Loucy (cell line): ENCODE results near the gene PDE8A.

Source experiments
- CTCF ChIP-seq: fragments of 200-600 bp; sonication (generic); conservative IDR thresholded peaks from 2 replicates; pipeline ENCODE4 v1.5.1; 2014; ENCODE audit warnings: mild to moderate bottlenecking, antibody characterized with exemption, low read length
- EZH2phosphoT487 ChIP-seq: fragments of 200-600 bp; IDR thresholded peaks from 2 replicates; pipeline ENCODE4 v1.6.1; 2018; ENCODE audit warnings: antibody characterized with exemption, mild to moderate bottlenecking, moderate library complexity, borderline replicate concordance

GRCh38 chr15:84955089-84955848 is 26.4 kb upstream of the PDE8A start:
- TF ChIP-seq CTCF (peak; percentile 59), EZH2phosphoT487 (no peak)
